Measurements from ENCODE around the gene CUL2. TPM values are rescaled to one million over a fixed set of nuclear protein-coding genes. Genes with fewer than 3 reads are reported as not detected.
A peak's percentile ranks its signal among the peaks of the same experiment; 100 is the strongest.
"Not testable (repeated sequence)": the region's sequence is repeated elsewhere in the genome, so short reads cannot be mapped to it uniquely, and the experiment has no call there.

The CUL2 gene
- total RNA-seq, 2 experiments from 2014 or later: 37.4 to 40.2 TPM

GRCh38 chr10:34996843-34997242 lies 93.3 kb downstream of the CUL2 start:
- POLR2A ChIA-PET: no interaction called here
- intact Hi-C loops (cut with micrococcal nuclease): loop anchor here (10.0 kb wide), 1 partner anchor 218 kb away; no protein-coding TSS in a partner anchor
- H3K36me3 Mint-ChIP-seq (ENCODE audit: low read depth): no peaks in the 10 kb centered on the region
- TF ChIP-seq CTCF (IDR thresholded peaks at IDR 0.05): no peak
- H3K27me3 Mint-ChIP-seq: no peaks in the 10 kb centered on the region
- CTCF ChIA-PET: interaction anchor here (1.4 kb wide), 1 partner anchor 94 kb away, joined by 3 read pairs; the partner anchor contains the start of gene CUL2
- DNase-seq (no peak), ATAC-seq (no peak)
- no peak overlapping the region for H3K4me3 Mint-ChIP-seq
- H3K27ac Mint-ChIP-seq: no peak overlapping the region
- peaks cover 12% of the 10 kb centered on the region for H3K4me1 Mint-ChIP-seq (ENCODE audit: low read depth)
- no peaks in the 10 kb centered on the region for H3K9me3 Mint-ChIP-seq

- H3K4me1 Mint-ChIP-seq (ENCODE audit: low read depth): peaks cover 12% of the 10 kb centered on the region
- H3K9me3 Mint-ChIP-seq: no peaks in the 10 kb centered on the region
- no peak overlapping the region for H3K4me3 Mint-ChIP-seq
- ChIA-PET CTCF (interaction anchor here (1.4 to 3.6 kb wide), 8 partner anchors 7 to 639 kb away, joined by 3 to 21 read pairs (median 9); no protein-coding TSS in a partner anchor), POLR2A (no interaction called here)
- no peak for DNase-seq
- intact Hi-C loops (cut with micrococcal nuclease): loop anchor here (10.0 kb wide), 1 partner anchor 219 kb away; no protein-coding TSS in a partner anchor
- H3K36me3 Mint-ChIP-seq (ENCODE audit: low read depth): no peaks in the 10 kb centered on the region
- H3K27me3 Mint-ChIP-seq: no peaks in the 10 kb centered on the region
- H3K27ac Mint-ChIP-seq: no peak overlapping the region
- no peak for TF ChIP-seq CTCF (IDR thresholded peaks at IDR 0.05)
- ATAC-seq: no peak
Observed at GRCh38 chr10:34995925-34996324, 94.2 kb downstream of the CUL2 start.

GRCh38 chr10:34994565-34995142 lies 95.5 kb downstream of the CUL2 start:
- Mint-ChIP-seq H3K4me1 (ENCODE audit: low read depth) (peaks cover 12% of the 10 kb centered on the region), H3K36me3 (ENCODE audit: low read depth) (no peaks in the 10 kb centered on the region), H3K27me3 (no peaks in the 10 kb centered on the region), H3K9me3 (no peaks in the 10 kb centered on the region), H3K27ac (peak overlapping the region; percentile 26), H3K4me3 (no peak overlapping the region)
- CTCF ChIA-PET: interaction anchor here (0.6 to 3.6 kb wide), 48 partner anchors 8 to 641 kb away, joined by 3 to 21 read pairs (median 4); partner anchors contain the start of gene CREM
- DNase-seq (peak; percentile 73), ATAC-seq (peak; percentile 93)
- POLR2A ChIA-PET: interaction anchor here (1.1 kb wide), 1 partner anchor 9 kb away, joined by 4 read pairs; no protein-coding TSS in a partner anchor
- TF ChIP-seq CTCF (IDR thresholded peaks at IDR 0.05): peak; percentile 79
- intact Hi-C loops (cut with micrococcal nuclease): loop anchor here (10.0 kb wide), 1 partner anchor 220 kb away; no protein-coding TSS in a partner anchor

GRCh38 chr10:34993782-34994181 lies 96.4 kb downstream of the CUL2 start:
- Mint-ChIP-seq H3K4me3 (no peak overlapping the region), H3K27ac (no peak overlapping the region), H3K9me3 (no peaks in the 10 kb centered on the region)

GRCh38 chr10:34991117-34991516 lies 99.0 kb downstream of the CUL2 start:
- intact Hi-C loops (cut with micrococcal nuclease): loop anchor here (10.0 kb wide), 1 partner anchor 224 kb away; no protein-coding TSS in a partner anchor
- H3K27me3 Mint-ChIP-seq; DNase-seq; H3K36me3 Mint-ChIP-seq (ENCODE audit: low read depth); H3K27ac Mint-ChIP-seq; CTCF ChIA-PET; H3K9me3 Mint-ChIP-seq; H3K4me3 Mint-ChIP-seq; POLR2A ChIA-PET; ATAC-seq: not testable (repeated sequence)
- peaks cover 12% of the 10 kb centered on the region for H3K4me1 Mint-ChIP-seq (ENCODE audit: low read depth)

More at GRCh38 chr10:34993782-34994181, 96.4 kb downstream of the CUL2 start:
- DNase-seq: no peak
- intact Hi-C loops (cut with micrococcal nuclease): loop anchor here (10.0 kb wide), 1 partner anchor 221 kb away; no protein-coding TSS in a partner anchor
- CTCF ChIA-PET: interaction anchor here (0.6 to 3.6 kb wide), 26 partner anchors 8 to 570 kb away, joined by 3 to 21 read pairs (median 4); partner anchors contain the start of gene CREM
- ATAC-seq: no peak
- POLR2A ChIA-PET: interaction anchor here (0.6 to 1.1 kb wide), 2 partner anchors 8 to 27 kb away, joined by 3 to 4 read pairs; no protein-coding TSS in a partner anchor
- H3K27me3 Mint-ChIP-seq: no peaks in the 10 kb centered on the region
- no peaks in the 10 kb centered on the region for H3K36me3 Mint-ChIP-seq (ENCODE audit: low read depth)
- H3K4me1 Mint-ChIP-seq (ENCODE audit: low read depth): peaks cover 12% of the 10 kb centered on the region
- TF ChIP-seq CTCF (IDR thresholded peaks at IDR 0.05): no peak
